DND-41 (cell line): ENCODE data around the gene DENND4B.

ENCODE experiments used
- ATAC-seq: fragments of 200-7000 bp; cut with Tn5 transposase; 3 replicates; pipeline ENCODE4 v1.9.1; 2021; ENCODE audit warnings: low read depth; ENCODE audit not compliant: insufficient read depth
- DNase-seq: peaks from one replicate; pipeline ENCODE4 v3.0.0-alpha.2; 2020
- H2AFZ ChIP-seq: 2 replicates; pipeline ENCODE4 v1.6.0; 2012; ENCODE audit warnings: low read depth, low read length
- H3K27ac ChIP-seq: 2 replicates; pipeline ENCODE4 v1.5.1; 2012; ENCODE audit warnings: low read length, inconsistent platforms
- H3K27me3 ChIP-seq: fragments of 200-600 bp; sonication (generic); 2 replicates; pipeline ENCODE4 v1.6.0; 2012; ENCODE audit warnings: low read length, mild to moderate bottlenecking, inconsistent platforms; ENCODE audit not compliant: insufficient read depth, poor library complexity
- H3K36me3 ChIP-seq: 2 replicates; pipeline ENCODE4 v1.5.1; 2012; ENCODE audit warnings: low read length, inconsistent platforms; ENCODE audit not compliant: insufficient read depth
- H3K4me1 ChIP-seq: 2 replicates; pipeline ENCODE4 v1.5.1; 2012; ENCODE audit warnings: mild to moderate bottlenecking, low read length; ENCODE audit not compliant: insufficient read depth
- H3K4me2 ChIP-seq: 2 replicates; pipeline ENCODE4 v1.6.0; 2012; ENCODE audit warnings: mild to moderate bottlenecking, moderate library complexity, low read length, inconsistent platforms; ENCODE audit not compliant: insufficient read depth
- H3K4me3 ChIP-seq, 2 experiments: fragments of 200-600 bp in 1 of 2; shearing (Covaris generic) in 1 of 2; 2 replicates each; pipeline ENCODE4 v1.5.1; 2012 to 2016; ENCODE audit warnings: inconsistent platforms in 2 of 2, low read length in 2 of 2, mild to moderate bottlenecking in 2 of 2, low read depth in 1 of 2, moderate library complexity in 1 of 2
- H3K79me2 ChIP-seq: 2 replicates; pipeline ENCODE4 v1.6.0; 2012; ENCODE audit warnings: low read length, inconsistent platforms; ENCODE audit not compliant: insufficient read depth
- H3K9ac ChIP-seq: 2 replicates; pipeline ENCODE4 v1.6.0; 2012; ENCODE audit warnings: low read depth, mild to moderate bottlenecking, inconsistent platforms, low read length, moderate library complexity
- H3K9me3 ChIP-seq: 2 replicates; pipeline ENCODE4 v1.5.1; 2012; ENCODE audit warnings: low read length, moderate library complexity, mild to moderate bottlenecking, inconsistent platforms; ENCODE audit not compliant: insufficient read depth, severe bottlenecking
- H4K20me1 ChIP-seq: 2 replicates; pipeline ENCODE4 v1.6.0; 2012; ENCODE audit warnings: low read length; ENCODE audit not compliant: insufficient read depth
- CTCF ChIP-seq: IDR thresholded peaks from 2 replicates; pipeline ENCODE4 v1.5.1; 2012; ENCODE audit warnings: borderline replicate concordance, low read length, moderate library complexity, mild to moderate bottlenecking; ENCODE audit not compliant: poor library complexity, severe bottlenecking; ENCODE audit errors: extremely low read depth
- EZH2 ChIP-seq: IDR thresholded peaks from 3 replicates; pipeline ENCODE4 v1.6.1; 2012; ENCODE audit warnings: borderline replicate concordance, low read depth, mild to moderate bottlenecking, moderate library complexity, low read length, inconsistent platforms; ENCODE audit not compliant: severe bottlenecking

Gene DENND4B

GRCh38 chr1:153921080-153921802 lies 25.3 kb downstream of the DENND4B start:
- Histone ChIP-seq H3K4me3 (peak overlapping the region; percentile 94 to 95; a peak in 3 of 4 replicates), H3K27me3 (no peaks in the 10 kb centered on the region), H3K9ac (peak overlapping the region; percentile 77), H3K9me3 (no peaks in the 10 kb centered on the region), H3K36me3 (peaks cover 29% of the 10 kb centered on the region), H3K79me2 (peaks cover 78% of the 10 kb centered on the region), H2AFZ (no peak overlapping the region), H3K27ac (peak overlapping the region; percentile 87), H3K4me2 (peak overlapping the region; percentile 82), H3K4me1 (peaks cover 42% of the 10 kb centered on the region), H4K20me1 (peaks cover 47% of the 10 kb centered on the region)
- no peak for ATAC-seq
- no peak for DNase-seq
- TF ChIP-seq EZH2 = no peak
- TF ChIP-seq CTCF = no peak

- Histone ChIP-seq H3K79me2 (peaks cover 89% of the 10 kb centered on the region), H3K27ac (peak overlapping the region; percentile 48), H3K9ac (peak overlapping the region; percentile 77), H3K27me3 (no peaks in the 10 kb centered on the region), H3K4me3 (peak overlapping the region in 1 of 2 experiments; percentile 94; a peak in 2 of 4 replicates), H3K36me3 (peaks cover 38% of the 10 kb centered on the region), H4K20me1 (peaks cover 52% of the 10 kb centered on the region), H3K9me3 (no peaks in the 10 kb centered on the region), H2AFZ (no peak overlapping the region), H3K4me2 (peak overlapping the region; percentile 82), H3K4me1 (peaks cover 42% of the 10 kb centered on the region)
- ATAC-seq (peak; percentile 20; the same call in 2 of the 3 replicates), DNase-seq (peak; percentile 41)
- TF ChIP-seq EZH2 = no peak
- peak; percentile 43 for TF ChIP-seq CTCF
Measured at GRCh38 chr1:153919876-153920852, 26.4 kb downstream of the DENND4B start.

- TF ChIP-seq EZH2 (no peak), CTCF (no peak)
- Histone ChIP-seq H4K20me1 (peaks cover 73% of the 10 kb centered on the region), H3K27me3 (no peaks in the 10 kb centered on the region), H3K4me1 (peaks cover 23% of the 10 kb centered on the region), H3K4me3 (no peak overlapping the region), H3K9ac (no peak overlapping the region), H2AFZ (no peak overlapping the region), H3K79me2 (peaks cover 99% of the 10 kb centered on the region), H3K27ac (no peak overlapping the region), H3K9me3 (no peaks in the 10 kb centered on the region), H3K4me2 (no peak overlapping the region), H3K36me3 (peaks cover 46% of the 10 kb centered on the region)
- DNase-seq (no peak), ATAC-seq (no peak)
Measured at GRCh38 chr1:153916297-153916696, 30.2 kb downstream of the DENND4B start.
